GM21529 (cell line): ENCODE data around the gene LCK.
A peak's percentile ranks its signal among the peaks of the same experiment; 100 is the strongest.
"Not testable (repeated sequence)": the region's sequence is repeated elsewhere in the genome, so short reads cannot be mapped to it uniquely, and the experiment has no call there.

Experiments used
- ATAC-seq: cut with Tn5 transposase; IDR thresholded peaks from one replicate; pipeline ENCODE4 v1.9.1; 2021; ENCODE audit not compliant: unreplicated experiment

The LCK gene

GRCh38 chr1:32239790-32240139 lies 11.3 kb upstream of the LCK start:
- no peak for ATAC-seq

- peak; percentile 45 for ATAC-seq
Observed at GRCh38 chr1:32240140-32240951, 10.7 kb upstream of the LCK start.

DNA sequence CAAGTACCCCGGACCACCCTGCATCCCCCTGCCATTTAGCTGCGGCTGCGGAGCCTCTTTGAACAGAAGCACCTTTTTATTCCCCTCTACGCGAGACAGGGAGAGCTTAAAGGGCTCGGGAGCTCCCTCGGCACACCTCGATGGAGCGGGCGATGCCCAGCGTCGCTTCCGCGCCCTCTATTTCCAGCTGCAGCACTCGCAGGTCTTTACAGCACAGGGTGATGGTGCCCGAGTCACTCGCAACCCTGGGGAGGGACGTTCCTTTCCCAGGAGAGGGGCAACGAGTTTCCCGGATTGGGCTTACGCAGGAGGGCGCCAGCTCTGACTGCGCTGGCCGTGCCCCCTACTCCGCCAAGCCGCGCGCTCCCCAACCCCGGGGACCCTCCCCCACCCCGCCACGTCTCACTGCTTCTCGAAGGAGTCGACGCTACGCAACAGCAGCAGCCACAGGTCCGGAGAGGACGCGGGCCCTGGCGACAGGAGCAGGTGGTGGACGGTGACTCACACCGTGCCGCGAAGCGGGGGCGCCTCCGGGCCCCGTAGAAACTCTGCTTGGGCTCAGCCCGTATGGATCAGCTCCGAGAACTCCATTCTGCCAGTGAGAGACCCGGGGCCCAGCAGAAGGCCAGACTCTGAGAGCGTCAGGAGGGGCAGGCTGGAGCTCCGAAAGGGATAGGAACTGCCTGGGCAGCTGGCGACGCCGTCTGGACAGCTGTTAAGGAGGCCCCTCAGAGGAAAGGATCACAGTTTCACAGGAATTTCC lies 9.9 kb upstream of the LCK start:
- ATAC-seq, result peak; percentile 40

DNA sequence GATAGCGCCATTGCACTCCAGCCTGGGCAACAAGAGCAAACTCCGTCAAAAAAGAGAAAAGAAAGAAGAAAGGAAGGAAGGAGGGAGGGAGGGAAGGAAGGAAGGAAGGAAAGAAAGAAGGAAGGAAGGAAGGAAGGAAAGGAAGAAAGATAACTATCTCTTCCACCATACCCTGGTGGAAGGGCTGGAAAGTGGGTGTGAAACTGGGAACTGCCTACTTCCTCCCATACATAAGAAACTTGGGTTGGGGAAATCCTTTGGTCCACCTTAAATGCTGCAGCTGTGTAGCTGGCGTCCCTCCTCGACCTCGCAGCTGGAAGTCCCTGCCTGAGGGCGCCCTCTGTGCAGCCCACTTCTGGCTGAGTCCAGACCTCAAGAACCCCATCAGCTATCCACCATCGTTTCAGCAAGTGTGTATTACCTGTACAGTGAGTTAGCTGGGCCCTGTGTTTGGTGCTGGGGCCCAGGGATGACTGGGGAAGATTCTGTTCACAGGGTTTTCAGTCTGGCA lies 8.7 kb upstream of the LCK start:
- ATAC-seq, result no peak

DNA sequence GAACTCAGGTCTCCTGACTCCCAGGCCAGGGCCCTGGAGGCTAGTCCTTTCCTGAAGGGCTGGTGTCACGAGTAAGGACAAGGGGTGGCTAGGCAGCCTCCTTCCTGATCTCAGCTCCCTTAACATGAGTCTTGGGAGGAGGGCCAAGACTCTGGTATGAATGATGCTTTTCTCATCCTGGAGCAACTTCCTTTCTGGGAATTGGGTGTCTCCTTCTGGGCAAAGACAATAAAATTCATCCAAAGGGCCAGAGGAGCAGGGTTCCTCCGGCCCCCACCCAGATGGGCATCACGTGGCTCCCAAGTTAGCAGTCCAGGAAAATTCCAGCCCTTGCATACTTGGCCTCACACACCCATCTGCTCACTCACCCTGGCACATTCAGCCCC lies 4.2 kb upstream of the LCK start, which contains the start of gene FAM167B:
TSS of gene FAM167B (plus strand) at position 335 of the 386 bp plus-strand sequence. CDS start 200 bp downstream, outside the sequence.
- no peak for ATAC-seq

GRCh38 chr1:32247452-32247851 lies 3.6 kb upstream of the LCK start:
- ATAC-seq, result no peak

DNA sequence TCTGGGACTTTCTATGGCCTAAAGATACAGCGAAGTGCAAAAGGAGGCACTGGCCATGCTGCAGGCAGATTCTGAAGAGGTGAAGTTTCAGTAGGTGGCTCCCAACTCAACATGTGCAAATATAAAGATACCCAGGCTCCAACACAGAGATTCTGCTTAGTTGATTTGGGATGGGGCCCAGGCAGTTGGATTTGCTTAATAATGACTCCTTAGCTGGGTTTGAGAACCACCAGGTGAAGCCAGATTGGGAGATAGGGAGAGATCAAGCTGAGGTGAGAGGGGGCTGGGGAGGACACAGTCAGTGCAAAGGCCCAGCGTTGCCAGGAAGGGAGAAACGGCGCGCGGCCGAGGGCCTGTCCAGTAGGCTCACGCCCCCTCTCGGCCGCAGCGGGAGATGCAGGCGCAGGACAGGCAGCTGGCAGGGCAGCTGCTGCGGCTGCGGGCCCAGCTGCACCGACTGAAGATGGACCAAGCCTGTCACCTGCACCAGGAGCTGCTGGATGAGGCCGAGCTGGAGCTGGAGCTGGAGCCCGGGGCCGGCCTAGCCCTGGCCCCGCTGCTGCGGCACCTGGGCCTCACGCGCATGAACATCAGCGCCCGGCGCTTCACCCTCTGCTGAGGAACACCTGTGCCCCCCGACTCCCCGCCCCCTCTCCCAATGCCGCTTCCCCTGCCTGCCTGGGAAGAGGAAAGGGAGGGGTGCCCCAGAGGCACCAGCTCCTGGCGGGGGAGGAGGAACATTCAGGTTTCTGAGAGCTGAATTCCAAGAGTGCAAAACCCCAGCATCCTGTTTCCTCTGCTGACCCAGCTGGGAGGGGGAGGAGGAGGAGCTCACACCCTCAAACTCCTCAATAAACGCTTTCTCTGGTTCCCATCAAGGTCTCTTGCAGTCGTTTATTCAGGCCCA lies 2.8 kb upstream of the LCK start:
- no peak for ATAC-seq

- ATAC-seq, result peak; percentile 52
Observed at GRCh38 chr1:32249831-32250525, 1.1 kb upstream of the LCK start.

DNA sequence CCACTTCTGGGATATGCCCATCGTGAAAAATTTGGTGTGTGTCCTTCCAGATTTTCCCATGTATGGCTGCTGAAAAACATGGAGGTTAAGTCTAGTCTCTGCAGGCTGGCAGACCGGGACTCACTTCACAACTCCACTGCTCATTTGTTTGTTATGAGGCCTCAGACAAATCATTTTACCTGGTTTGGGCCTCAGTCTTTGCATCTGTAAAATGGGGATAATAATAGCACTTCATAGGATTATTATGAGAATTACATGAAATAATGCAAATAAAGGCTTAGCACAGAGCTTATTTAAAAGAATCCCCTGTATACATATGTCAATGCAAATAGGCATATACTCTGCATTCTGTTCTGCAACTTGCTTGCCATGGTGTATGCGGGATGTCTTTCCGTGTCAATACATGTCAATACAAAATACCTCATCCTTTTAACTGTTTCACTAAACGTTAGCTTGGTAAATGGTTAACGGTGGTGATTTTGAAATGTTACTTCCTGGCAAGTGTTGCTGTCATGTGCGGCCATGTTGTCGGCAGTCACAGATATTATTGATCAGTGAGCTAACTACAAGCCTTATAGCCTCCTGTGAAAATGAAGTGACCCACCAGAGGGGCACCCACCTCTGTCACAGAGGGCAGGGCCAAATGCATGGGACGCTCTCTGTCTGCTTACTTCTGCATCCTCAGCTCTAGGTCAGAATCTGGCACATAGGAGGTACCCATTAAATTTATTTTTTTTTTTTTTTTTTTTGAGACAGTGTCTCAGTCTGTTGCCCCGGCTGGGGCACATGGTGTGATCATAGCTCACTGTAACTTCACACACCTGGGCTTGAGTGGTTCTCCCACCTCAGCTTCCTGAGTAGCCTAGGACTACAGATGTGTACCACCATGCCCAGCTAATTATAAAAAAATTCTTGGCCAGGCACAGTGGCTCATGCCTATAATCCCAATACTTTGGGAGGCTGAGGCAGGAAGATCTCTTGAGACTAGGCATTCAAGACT lies 4.3 kb downstream of the LCK start:
- ATAC-seq, result no peak

DNA sequence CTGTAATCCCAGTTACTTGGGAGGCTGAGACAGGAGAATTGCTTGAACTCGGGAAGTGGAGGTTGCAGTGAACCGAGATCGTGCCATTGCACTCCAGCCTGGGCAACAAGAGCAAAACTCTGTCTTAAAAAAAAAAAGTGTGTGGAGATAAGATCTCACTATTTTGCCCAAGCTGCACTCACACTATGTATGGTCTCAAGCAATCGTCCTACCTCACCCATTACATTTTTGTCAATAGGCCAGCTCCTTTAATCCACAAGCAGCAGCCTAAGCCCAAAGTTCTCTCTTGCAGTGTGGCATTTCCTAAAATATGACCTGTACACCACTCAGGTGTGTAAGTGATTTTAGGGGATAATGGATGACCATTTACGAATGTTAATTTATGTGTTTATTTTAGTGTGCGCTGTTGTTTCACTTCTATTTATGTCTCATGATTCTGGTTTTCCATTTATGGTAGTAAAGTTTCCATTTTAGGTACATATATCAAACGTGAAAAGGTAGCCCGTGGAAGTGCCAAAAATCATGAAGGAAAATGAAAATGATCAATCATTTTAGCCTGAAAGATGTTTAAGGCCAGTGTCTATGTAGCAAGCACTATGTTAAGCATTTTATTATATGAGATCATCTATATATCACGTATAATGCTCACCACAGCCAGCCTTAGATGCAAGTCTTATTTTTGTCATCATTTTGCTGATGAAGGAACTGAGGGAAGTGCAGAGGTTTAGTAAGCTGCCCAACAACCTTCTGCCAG lies 5.6 kb downstream of the LCK start:
- ATAC-seq, result no peak

DNA sequence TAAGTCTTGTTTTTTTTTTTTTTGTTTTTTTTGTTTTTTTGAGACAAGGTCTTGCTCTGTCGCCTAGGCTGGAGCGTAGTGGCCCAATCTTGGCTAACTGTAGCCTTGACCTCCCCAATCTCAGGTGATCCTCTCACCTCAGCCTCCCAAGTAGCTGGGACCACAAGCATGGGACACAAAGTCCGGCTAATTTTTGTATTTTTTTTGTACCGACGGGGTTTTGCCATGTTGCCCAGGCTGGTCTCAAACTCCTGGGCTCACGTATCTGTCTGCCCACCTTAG lies 6.1 kb downstream of the LCK start:
- no peak for ATAC-seq

GRCh38 chr1:32263236-32263593 lies 12.2 kb downstream of the LCK start:
- not testable (repeated sequence) for ATAC-seq

GRCh38 chr1:32263744-32264143 lies 12.7 kb downstream of the LCK start:
- ATAC-seq, result no peak

DNA sequence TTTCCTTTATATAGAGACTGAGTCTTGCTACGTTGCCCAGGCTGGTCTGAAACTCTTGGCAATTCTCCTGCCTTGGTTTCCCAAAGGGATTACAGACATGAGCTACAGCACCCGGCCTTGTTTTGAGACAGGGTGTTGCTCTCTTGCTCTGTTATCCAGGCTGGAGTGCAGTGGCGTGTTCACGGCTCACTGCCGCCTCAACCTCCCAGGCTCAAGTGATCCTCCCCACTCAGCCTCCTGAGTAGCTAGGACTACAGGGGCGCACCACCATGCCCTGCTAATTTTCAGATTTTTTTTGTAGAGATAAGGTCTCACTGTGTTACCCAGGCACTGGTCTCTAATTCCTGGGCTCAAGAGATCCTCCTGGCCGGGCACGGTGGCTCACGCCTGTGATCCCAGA lies 14.8 kb downstream of the LCK start:
- no peak for ATAC-seq

- ATAC-seq, result no peak
Observed at GRCh38 chr1:32266921-32267591, 16.0 kb downstream of the LCK start.

GRCh38 chr1:32269744-32270143 lies 18.7 kb downstream of the LCK start:
- ATAC-seq, result no peak

GRCh38 chr1:32272557-32273390 lies 21.7 kb downstream of the LCK start:
- ATAC-seq, result no peak
